ENCODE data around the gene VPS13A. TPM values are rescaled to one million over a fixed set of nuclear protein-coding genes. Genes with fewer than 3 reads are reported as not detected.

The VPS13A gene
- total RNA-seq, 1 donor from 2014 or later: 18.8 TPM

DNA sequence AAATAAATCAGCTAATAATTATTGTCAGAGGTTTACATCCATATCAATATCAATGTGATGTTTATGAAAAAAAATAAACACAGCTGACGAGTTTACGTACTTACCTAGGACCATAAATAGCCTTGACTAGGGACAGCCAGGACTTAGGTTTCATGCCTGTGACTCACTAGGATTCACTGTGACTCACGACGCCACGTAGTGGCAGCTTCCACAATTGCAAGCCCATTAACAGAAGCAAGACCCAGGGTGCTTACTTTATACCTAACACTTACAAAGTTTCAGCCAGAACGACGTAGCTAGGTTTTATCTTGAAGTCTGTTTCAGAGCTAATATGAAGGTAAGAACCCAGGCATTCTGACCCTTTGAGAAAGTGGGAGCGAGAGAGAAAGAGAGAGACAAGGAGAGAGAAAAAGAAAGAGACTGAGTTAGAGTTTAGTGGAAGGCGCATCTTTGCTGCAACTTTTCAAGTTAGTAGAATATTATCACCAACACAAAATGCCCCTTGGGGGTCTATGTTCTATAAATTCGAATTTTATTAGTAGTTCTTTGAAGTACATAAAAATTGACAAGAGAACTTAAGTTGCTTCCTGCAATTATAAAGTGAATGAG is 279.6 kb downstream of the VPS13A start:
- Histone ChIP-seq H3K36me3 (no peaks in the 10 kb centered on the region), H3K27me3 (no peaks in the 10 kb centered on the region), H3K4me1 (peaks cover 0 to 3% of the 10 kb centered on the region in 2 donors), H3K27ac (no peak overlapping the region), H3K4me3 (no peak overlapping the region), H3K9me3 (no peaks in the 10 kb centered on the region)
- TF ChIP-seq CTCF (IDR thresholded peaks at IDR 0.05): peak; percentile 55 to 87 (median 87)
- peak; percentile 25 to 92 for DNase-seq (ENCODE audit: low spot score in 2 of 2)
- intact Hi-C loops (cut with DNase I): loop anchor here (2.0 to 5.0 kb wide), 3 partner anchors 290 to 575 kb away; partner anchors contain the start of gene GNAQ

- no peaks in the 10 kb centered on the region for H3K36me3 ChIP-seq
- intact Hi-C loops (cut with DNase I): loop anchor here (2.0 to 5.0 kb wide), 3 partner anchors 291 to 574 kb away; partner anchors contain the start of gene GNAQ
- peaks cover 0 to 3% of the 10 kb centered on the region in 2 donors for H3K4me1 ChIP-seq
- H3K4me3 ChIP-seq: no peak overlapping the region
- no peaks in the 10 kb centered on the region for H3K27me3 ChIP-seq
- H3K9me3 ChIP-seq: no peaks in the 10 kb centered on the region
- DNase-seq (ENCODE audit: low spot score in 2 of 2): no peak
- TF ChIP-seq CTCF (IDR thresholded peaks at IDR 0.05): peak; percentile 51 to 92 (median 82)
- H3K27ac ChIP-seq: no peak overlapping the region
These were observed 280.7 kb downstream of the VPS13A start for GRCh38 chr9:77457916-77458592.

DNA sequence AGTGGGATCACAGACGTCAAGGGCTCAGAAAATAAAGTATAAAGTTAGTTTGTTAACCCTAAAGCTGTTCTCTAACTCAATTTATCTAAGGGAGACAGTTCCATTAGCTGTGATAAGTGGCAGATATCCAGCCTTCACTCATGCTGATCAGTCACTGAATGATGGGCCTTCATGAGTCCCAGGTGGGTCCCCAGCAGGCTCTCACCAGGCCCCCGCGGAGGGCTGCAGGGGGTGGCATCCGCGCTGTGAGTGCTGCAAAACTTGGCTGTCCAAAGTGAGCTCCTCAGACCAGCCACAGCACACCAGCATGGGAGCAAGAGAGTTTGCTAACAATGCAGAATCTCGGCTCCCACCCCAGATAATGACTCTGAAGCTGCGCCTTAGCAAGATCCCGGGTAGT is 283.6 kb downstream of the VPS13A start:
- H3K9me3 ChIP-seq: no peaks in the 10 kb centered on the region
- H3K4me3 ChIP-seq: no peak overlapping the region
- no peak for DNase-seq (ENCODE audit: low spot score in 2 of 2)
- TF ChIP-seq CTCF (IDR thresholded peaks at IDR 0.05): no peak
- no peaks in the 10 kb centered on the region for H3K36me3 ChIP-seq
- no peaks in the 10 kb centered on the region for H3K27me3 ChIP-seq
- intact Hi-C loops (cut with DNase I): loop anchor here (10.0 kb wide), 1 partner anchor 184 kb away; the partner anchor contains the start of gene GNA14
- H3K27ac ChIP-seq: no peak overlapping the region
- peaks cover 0 to 3% of the 10 kb centered on the region in 2 donors for H3K4me1 ChIP-seq

DNA sequence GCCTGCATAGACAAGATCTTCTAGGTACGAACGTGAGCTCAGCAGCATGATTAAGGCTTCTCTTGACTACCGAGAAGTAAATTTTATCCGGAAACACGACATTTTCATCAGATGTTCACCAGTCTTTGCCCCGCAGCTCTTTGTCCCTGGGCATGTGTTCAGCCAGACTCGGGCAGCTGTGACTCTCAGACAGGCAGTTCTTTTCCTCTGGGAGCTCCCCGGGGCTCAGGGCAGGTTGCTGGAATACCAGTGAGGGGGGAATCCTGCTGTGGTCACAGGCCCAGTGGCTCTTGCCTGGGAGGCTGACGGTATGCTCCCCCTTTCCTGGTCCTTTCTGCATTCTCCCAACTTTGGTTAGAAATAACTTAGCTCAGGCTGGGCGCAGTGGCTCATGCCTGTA is 284.7 kb downstream of the VPS13A start:
- Histone ChIP-seq H3K4me1 (peaks cover 0 to 2% of the 10 kb centered on the region in 2 donors), H3K27me3 (no peaks in the 10 kb centered on the region), H3K27ac (no peak overlapping the region), H3K36me3 (no peaks in the 10 kb centered on the region), H3K9me3 (no peaks in the 10 kb centered on the region), H3K4me3 (no peak overlapping the region)
- no peak for DNase-seq (ENCODE audit: low spot score in 2 of 2)
- no peak for TF ChIP-seq CTCF (IDR thresholded peaks at IDR 0.05)
- intact Hi-C loops (cut with DNase I): loop anchor here (10.0 kb wide), 1 partner anchor 183 kb away; the partner anchor contains the start of gene GNA14

DNA sequence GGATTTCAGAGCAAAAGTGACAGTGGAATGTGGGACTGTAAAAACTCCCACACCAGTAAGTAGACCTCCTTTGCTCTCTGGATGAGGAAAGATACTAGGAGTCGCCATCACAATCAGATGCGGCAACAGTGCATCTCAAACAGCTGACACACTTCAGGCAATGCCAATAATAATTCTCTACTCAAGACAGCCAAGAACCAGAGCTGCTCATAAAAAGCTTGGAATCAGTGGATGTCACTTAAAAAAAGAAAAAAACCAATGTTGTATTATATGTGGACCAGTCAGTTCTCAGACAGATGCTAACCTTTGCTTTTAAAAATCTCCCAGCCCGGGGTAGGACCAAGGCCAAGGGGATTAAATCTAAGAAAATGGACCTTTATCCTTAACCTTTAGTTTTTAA is 285.8 kb downstream of the VPS13A start:
- DNase-seq (ENCODE audit: low spot score in 2 of 2): no peak

More for the DNA sequence above, 285.8 kb downstream of the VPS13A start:
- intact Hi-C loops (cut with DNase I): loop anchor here (10.0 kb wide), 1 partner anchor 182 kb away; the partner anchor contains the start of gene GNA14
- no peak for TF ChIP-seq CTCF (IDR thresholded peaks at IDR 0.05)
- no peak overlapping the region for H3K4me3 ChIP-seq
- H3K36me3 ChIP-seq: no peaks in the 10 kb centered on the region
- no peaks in the 10 kb centered on the region for H3K27me3 ChIP-seq
- no peaks in the 10 kb centered on the region for H3K9me3 ChIP-seq
- no peak overlapping the region for H3K27ac ChIP-seq
- H3K4me1 ChIP-seq: no peaks in the 10 kb centered on the region

Measured in ascending aorta (tissue), 2 donors.